ENCODE data around the gene AADACL3. TPM values are rescaled to one million over a fixed set of nuclear protein-coding genes. Genes with fewer than 3 reads are reported as not detected.
"Not testable (repeated sequence)": the region's sequence is repeated elsewhere in the genome, so short reads cannot be mapped to it uniquely, and the experiment has no call there.

Gene AADACL3
- polyA plus RNA-seq, 1 of the 3 experiments (the other 2 are of a cell fraction): not detected

GRCh38 chr1:12674358-12674757 is 41.6 kb upstream of the AADACL3 start:
- Histone ChIP-seq H2AFZ (ENCODE audit: low read depth) (no peak overlapping the region), H3K27ac (ENCODE audit: low read depth in 2 of 2, low read length in 1 of 2) (no peak overlapping the region), H3K36me3 (replicated peaks in 1 of 2; ENCODE audit: control insufficient read depth in 1 of 2, insufficient read depth in 2 of 2, low read length in 1 of 2) (no peaks in the 10 kb centered on the region), H3K4me1 (ENCODE audit: control insufficient read depth in 1 of 2, insufficient read depth in 2 of 2, low read depth in 1 of 2, low read length in 1 of 2) (no peaks in the 10 kb centered on the region), H3K4me3 (ENCODE audit: low read depth in 2 of 2, low read length in 1 of 2) (no peak overlapping the region), H3K27me3 (ENCODE audit: insufficient read depth) (no peaks in the 10 kb centered on the region), H3K79me2 (ENCODE audit: insufficient read depth) (no peaks in the 10 kb centered on the region), H3K9me2 (no peaks in the 10 kb centered on the region), H3K4me2 (no peak overlapping the region), H3K9ac (no peak overlapping the region), H3F3A (replicated peaks; ENCODE audit: insufficient read depth) (no peaks in the 10 kb centered on the region), H4K20me1 (ENCODE audit: insufficient read depth) (no peaks in the 10 kb centered on the region), H3K9me3 (no peaks in the 10 kb centered on the region)
- DNase-seq: no peak
- CTCF ChIA-PET: interaction anchor here (1.0 kb wide), 1 partner anchor 15 kb away, joined by 5 read pairs; no protein-coding TSS in a partner anchor
- POLR2A ChIA-PET: no interaction called here
- TF ChIP-seq JUND (IDR thresholded peaks at IDR 0.05): no peak

GRCh38 chr1:12676122-12676521 is 39.8 kb upstream of the AADACL3 start:
- H3K9me3 ChIP-seq; H3K4me3 ChIP-seq (ENCODE audit: low read depth in 2 of 2, low read length in 1 of 2); H3K9ac ChIP-seq; H3K4me1 ChIP-seq (ENCODE audit: control insufficient read depth in 1 of 2, insufficient read depth in 2 of 2, low read depth in 1 of 2, low read length in 1 of 2); H3K79me2 ChIP-seq (ENCODE audit: insufficient read depth); H4K20me1 ChIP-seq (ENCODE audit: insufficient read depth); H3K9me2 ChIP-seq; POLR2A ChIA-PET; H3K27me3 ChIP-seq (ENCODE audit: insufficient read depth); H3K36me3 ChIP-seq (replicated peaks in 1 of 2; ENCODE audit: control insufficient read depth in 1 of 2, insufficient read depth in 2 of 2, low read length in 1 of 2); H3K4me2 ChIP-seq; DNase-seq; H2AFZ ChIP-seq (ENCODE audit: low read depth); H3F3A ChIP-seq (replicated peaks; ENCODE audit: insufficient read depth); H3K27ac ChIP-seq (ENCODE audit: low read depth in 2 of 2, low read length in 1 of 2): not testable (repeated sequence)
- CTCF ChIA-PET: interaction anchor here (1.0 kb wide), 1 partner anchor 17 kb away, joined by 3 read pairs; no protein-coding TSS in a partner anchor
- 13% methylated on average over 4 of the region's 4 CpGs for WGBS (ENCODE audit: low lambda C conversion rate)

GRCh38 chr1:12677565-12677964 is 38.3 kb upstream of the AADACL3 start:
- CTCF ChIA-PET: interaction anchor here (1.5 kb wide), 1 partner anchor 19 kb away, joined by 4 read pairs; no protein-coding TSS in a partner anchor
- no peaks in the 10 kb centered on the region for H3K36me3 ChIP-seq (replicated peaks in 1 of 2; ENCODE audit: control insufficient read depth in 1 of 2, insufficient read depth in 2 of 2, low read length in 1 of 2)

GRCh38 chr1:12678350-12678749 is 37.6 kb upstream of the AADACL3 start:
- no peak for DNase-seq
- Histone ChIP-seq H2AFZ (ENCODE audit: low read depth) (no peak overlapping the region), H3K4me1 (ENCODE audit: control insufficient read depth in 1 of 2, insufficient read depth in 2 of 2, low read depth in 1 of 2, low read length in 1 of 2) (no peaks in the 10 kb centered on the region), H3K27me3 (ENCODE audit: insufficient read depth) (no peaks in the 10 kb centered on the region; the same call in 1 of the 2 replicates), H3K9ac (no peak overlapping the region), H3K27ac (ENCODE audit: low read depth in 2 of 2, low read length in 1 of 2) (no peak overlapping the region), H4K20me1 (ENCODE audit: insufficient read depth) (no peaks in the 10 kb centered on the region), H3K4me2 (no peak overlapping the region), H3K79me2 (ENCODE audit: insufficient read depth) (no peaks in the 10 kb centered on the region), H3F3A (replicated peaks; ENCODE audit: insufficient read depth) (no peaks in the 10 kb centered on the region), H3K9me2 (no peaks in the 10 kb centered on the region), H3K36me3 (replicated peaks in 1 of 2; ENCODE audit: control insufficient read depth in 1 of 2, insufficient read depth in 2 of 2, low read length in 1 of 2) (no peaks in the 10 kb centered on the region), H3K4me3 (ENCODE audit: low read depth in 2 of 2, low read length in 1 of 2) (no peak overlapping the region), H3K9me3 (no peaks in the 10 kb centered on the region)
- ChIA-PET POLR2A (no interaction called here), CTCF (interaction anchor here (1.5 kb wide), 1 partner anchor 19 kb away, joined by 4 read pairs; no protein-coding TSS in a partner anchor)
- WGBS (ENCODE audit: low lambda C conversion rate): 8% methylated on average over 2 of the region's 2 CpGs
- no peak for TF ChIP-seq IRF3 (IDR thresholded peaks at IDR 0.05; ENCODE audit: low read depth, low read length)
- no peak for TF ChIP-seq GATA2 (CRISPR knock-in tag; IDR thresholded peaks at IDR 0.05)
- TF ChIP-seq JUND (IDR thresholded peaks at IDR 0.05): no peak
- no peak for TF ChIP-seq NFIC (IDR thresholded peaks at IDR 0.05; ENCODE audit: borderline replicate concordance)
- no peak for TF ChIP-seq ELF1 (IDR thresholded peaks at IDR 0.05)
- no peak for TF ChIP-seq USF1 (IDR thresholded peaks at IDR 0.05; ENCODE audit: borderline replicate concordance, low read depth)
- no peak for TF ChIP-seq SIN3A (IDR thresholded peaks at IDR 0.05; ENCODE audit: borderline replicate concordance, low read depth, low read length)
- no peak for TF ChIP-seq GABPA (IDR thresholded peaks at IDR 0.05; ENCODE audit: low read depth)
- TF ChIP-seq MEF2A (IDR thresholded peaks at IDR 0.05; ENCODE audit: borderline replicate concordance, low read depth): no peak
- no peak for TF ChIP-seq MAX (IDR thresholded peaks at IDR 0.05; ENCODE audit: low read depth)
- no peak for TF ChIP-seq RFX5 (IDR thresholded peaks at IDR 0.05; ENCODE audit: low read length)
- TF ChIP-seq USF2 (IDR thresholded peaks at IDR 0.05; ENCODE audit: borderline replicate concordance, low read depth, low read length): no peak
- TF ChIP-seq FOSL2 (IDR thresholded peaks at IDR 0.05; ENCODE audit: borderline replicate concordance, low read depth): no peak

More at GRCh38 chr1:12677565-12677964, 38.3 kb upstream of the AADACL3 start:
- POLR2A ChIA-PET: no interaction called here
- Histone ChIP-seq H3K79me2 (ENCODE audit: insufficient read depth) (no peaks in the 10 kb centered on the region), H3K9ac (no peak overlapping the region), H3K9me3 (no peaks in the 10 kb centered on the region), H3K4me3 (ENCODE audit: low read depth in 2 of 2, low read length in 1 of 2) (no peak overlapping the region), H4K20me1 (ENCODE audit: insufficient read depth) (no peaks in the 10 kb centered on the region), H3K27ac (ENCODE audit: low read depth in 2 of 2, low read length in 1 of 2) (no peak overlapping the region), H3K4me1 (ENCODE audit: control insufficient read depth in 1 of 2, insufficient read depth in 2 of 2, low read depth in 1 of 2, low read length in 1 of 2) (no peaks in the 10 kb centered on the region), H3F3A (replicated peaks; ENCODE audit: insufficient read depth) (no peaks in the 10 kb centered on the region), H3K4me2 (no peak overlapping the region), H3K9me2 (no peaks in the 10 kb centered on the region), H2AFZ (ENCODE audit: low read depth) (no peak overlapping the region), H3K27me3 (ENCODE audit: insufficient read depth) (no peaks in the 10 kb centered on the region)
- WGBS (ENCODE audit: low lambda C conversion rate): 0% methylated on average over 1 of the region's 1 CpG
- no peak for DNase-seq
- no peak for TF ChIP-seq ELF1 (IDR thresholded peaks at IDR 0.05)
- no peak for TF ChIP-seq GATA2 (CRISPR knock-in tag; IDR thresholded peaks at IDR 0.05)
- TF ChIP-seq MXI1 (IDR thresholded peaks at IDR 0.05; ENCODE audit: low read depth, low read length): no peak

Data from SK-N-SH (cell line).